Stimulated activated CD4-positive, alpha-beta T cell treated with anti-CD3 and anti-CD28 coated beads, Interleukin-15, amount 100 ng/mL, for 24 hours (primary cell): ENCODE data around the gene NLK.
"Not testable (repeated sequence)": the region's sequence is repeated elsewhere in the genome, so short reads cannot be mapped to it uniquely, and the experiment has no call there.

Experiments
- DNase-seq: peaks from one replicate; pipeline ENCODE4 v3.0.0-alpha.2; 2020

Gene NLK

GRCh38 chr17:28042657-28042720 lies at the start of gene NLK:
Gene NLK (plus strand): TSS chr17:28042677. CDS start chr17:28042874, 197 bp downstream.
- no peak for DNase-seq

- DNase-seq, result no peak
These were observed 49.2 kb upstream of the NLK start for GRCh38 chr17:27993161-27993695.

GRCh38 chr17:27993723-27994310 lies 48.7 kb upstream of the NLK start:
- DNase-seq, result no peak

GRCh38 chr17:27994586-27994985 lies 47.9 kb upstream of the NLK start:
- no peak for DNase-seq

- DNase-seq, result no peak
These were observed 46.9 kb upstream of the NLK start for GRCh38 chr17:27995554-27995953.

GRCh38 chr17:27996202-27997043 lies 46.1 kb upstream of the NLK start:
- DNase-seq, result no peak

- no peak for DNase-seq
These were observed 45.5 kb upstream of the NLK start for GRCh38 chr17:27997044-27997401.

- DNase-seq, result no peak
These were observed 45.0 kb upstream of the NLK start for GRCh38 chr17:27997522-27997921.

GRCh38 chr17:28001149-28001548 lies 41.3 kb upstream of the NLK start:
- DNase-seq, result no peak

GRCh38 chr17:28004344-28004743 lies 38.1 kb upstream of the NLK start:
- DNase-seq, result no peak

GRCh38 chr17:28007925-28008324 lies 34.6 kb upstream of the NLK start:
- DNase-seq, result not testable (repeated sequence)

- no peak for DNase-seq
These were observed 34.0 kb upstream of the NLK start for GRCh38 chr17:28008513-28008912.

- DNase-seq, result no peak
These were observed 32.1 kb upstream of the NLK start for GRCh38 chr17:28010406-28010805.

- DNase-seq, result no peak
These were observed 23.9 kb upstream of the NLK start for GRCh38 chr17:28018439-28019070.

GRCh38 chr17:28020515-28020914 lies 22.0 kb upstream of the NLK start:
- DNase-seq, result no peak

- DNase-seq, result no peak
These were observed 13.4 kb upstream of the NLK start for GRCh38 chr17:28029044-28029443.

GRCh38 chr17:28030386-28030785 lies 12.1 kb upstream of the NLK start:
- DNase-seq, result no peak

GRCh38 chr17:28031174-28031573 lies 11.3 kb upstream of the NLK start:
- no peak for DNase-seq

- no peak for DNase-seq
These were observed 8.3 kb upstream of the NLK start for GRCh38 chr17:28033972-28034714.

- DNase-seq, result not testable (repeated sequence)
These were observed 7.0 kb upstream of the NLK start for GRCh38 chr17:28035452-28035851.

GRCh38 chr17:28035884-28036283 lies 6.6 kb upstream of the NLK start:
- not testable (repeated sequence) for DNase-seq

- DNase-seq, result no peak
These were observed 3.7 kb upstream of the NLK start for GRCh38 chr17:28038802-28039201.

- no peak for DNase-seq
These were observed 3.2 kb upstream of the NLK start for GRCh38 chr17:28039251-28039650.

GRCh38 chr17:28040406-28040805 lies 2.1 kb upstream of the NLK start:
- no peak for DNase-seq
